ENCODE measurements around the gene SLTM.
A peak's percentile ranks its signal among the peaks of the same experiment; 100 is the strongest.

Gene SLTM

DNA sequence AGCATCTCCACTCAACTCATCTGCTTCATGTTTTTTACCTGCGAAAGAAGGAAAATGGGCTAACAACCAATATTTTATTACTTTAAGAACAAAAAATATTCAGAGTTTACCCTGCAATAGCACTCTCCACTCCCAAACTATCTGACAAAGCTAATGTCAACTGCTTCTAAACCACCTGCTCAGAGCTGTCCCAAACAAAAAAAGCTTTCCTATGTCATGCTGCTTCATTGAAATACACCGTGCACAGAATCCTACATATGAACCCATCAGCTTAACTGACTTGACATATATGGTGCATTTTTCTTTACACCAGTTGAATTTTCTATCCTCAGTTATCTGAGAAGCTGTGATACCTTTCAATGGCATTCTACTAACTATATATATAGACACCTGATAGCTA lies 16.5 kb downstream of the SLTM start:
- Mint-ChIP-seq H3K9me3 (no peaks in the 10 kb centered on the region), H3K4me3 (no peak overlapping the region), H3K27me3 (ENCODE audit: low read depth, poor library complexity) (no peaks in the 10 kb centered on the region), H3K4me1 (no peaks in the 10 kb centered on the region), H3K36me3 (ENCODE audit: low read depth) (peaks cover 71% of the 10 kb centered on the region), H3K27ac (no peak overlapping the region)
- DNase-seq = no peak
- TF ChIP-seq, protein P1, sequence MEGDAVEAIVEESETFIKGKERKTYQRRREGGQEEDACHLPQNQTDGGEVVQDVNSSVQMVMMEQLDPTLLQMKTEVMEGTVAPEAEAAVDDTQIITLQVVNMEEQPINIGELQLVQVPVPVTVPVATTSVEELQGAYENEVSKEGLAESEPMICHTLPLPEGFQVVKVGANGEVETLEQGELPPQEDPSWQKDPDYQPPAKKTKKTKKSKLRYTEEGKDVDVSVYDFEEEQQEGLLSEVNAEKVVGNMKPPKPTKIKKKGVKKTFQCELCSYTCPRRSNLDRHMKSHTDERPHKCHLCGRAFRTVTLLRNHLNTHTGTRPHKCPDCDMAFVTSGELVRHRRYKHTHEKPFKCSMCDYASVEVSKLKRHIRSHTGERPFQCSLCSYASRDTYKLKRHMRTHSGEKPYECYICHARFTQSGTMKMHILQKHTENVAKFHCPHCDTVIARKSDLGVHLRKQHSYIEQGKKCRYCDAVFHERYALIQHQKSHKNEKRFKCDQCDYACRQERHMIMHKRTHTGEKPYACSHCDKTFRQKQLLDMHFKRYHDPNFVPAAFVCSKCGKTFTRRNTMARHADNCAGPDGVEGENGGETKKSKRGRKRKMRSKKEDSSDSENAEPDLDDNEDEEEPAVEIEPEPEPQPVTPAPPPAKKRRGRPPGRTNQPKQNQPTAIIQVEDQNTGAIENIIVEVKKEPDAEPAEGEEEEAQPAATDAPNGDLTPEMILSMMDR (IDR thresholded peaks at IDR 0.05) = no peak

GRCh38 chr15:58910456-58910855 lies 23.0 kb downstream of the SLTM start:
- TF ChIP-seq, protein P1 (IDR thresholded peaks at IDR 0.05) = no peak
- Mint-ChIP-seq H3K27ac (no peak overlapping the region), H3K27me3 (ENCODE audit: low read depth, poor library complexity) (no peaks in the 10 kb centered on the region), H3K4me3 (no peak overlapping the region), H3K36me3 (ENCODE audit: low read depth) (peaks cover 81% of the 10 kb centered on the region), H3K4me1 (no peaks in the 10 kb centered on the region), H3K9me3 (no peaks in the 10 kb centered on the region)
- DNase-seq = no peak

DNA sequence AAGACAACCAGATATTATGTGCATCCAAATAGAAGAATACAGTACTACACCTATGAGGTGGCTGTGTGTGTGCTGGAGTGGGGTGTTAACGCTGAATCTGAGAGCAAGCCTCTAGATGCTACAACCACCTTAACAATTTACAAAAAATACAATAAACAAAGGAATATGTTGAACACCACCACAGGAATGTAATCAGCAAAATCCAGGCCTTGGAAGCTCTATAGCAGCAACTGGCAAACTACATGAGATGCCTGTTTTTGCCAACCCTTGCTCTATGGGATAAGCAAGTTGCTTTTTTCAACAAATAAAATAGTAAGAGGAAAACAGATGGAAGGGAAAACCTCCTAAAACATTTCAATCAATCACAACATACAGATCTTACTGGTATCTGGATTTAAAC lies 23.9 kb downstream of the SLTM start:
- TF ChIP-seq, protein P1 (IDR thresholded peaks at IDR 0.05) = no peak
- DNase-seq = no peak
- no peaks in the 10 kb centered on the region for H3K27me3 Mint-ChIP-seq (ENCODE audit: low read depth, poor library complexity)
- no peaks in the 10 kb centered on the region for H3K4me1 Mint-ChIP-seq
- H3K27ac Mint-ChIP-seq = peak overlapping the region; percentile 55
- no peak overlapping the region for H3K4me3 Mint-ChIP-seq
- peaks cover 83% of the 10 kb centered on the region for H3K36me3 Mint-ChIP-seq (ENCODE audit: low read depth)
- no peaks in the 10 kb centered on the region for H3K9me3 Mint-ChIP-seq

GRCh38 chr15:58908550-58909309 lies 24.7 kb downstream of the SLTM start:
- DNase-seq = no peak
- Mint-ChIP-seq H3K9me3 (no peaks in the 10 kb centered on the region), H3K36me3 (ENCODE audit: low read depth) (peaks cover 78% of the 10 kb centered on the region), H3K27me3 (ENCODE audit: low read depth, poor library complexity) (no peaks in the 10 kb centered on the region), H3K4me3 (no peak overlapping the region), H3K4me1 (no peaks in the 10 kb centered on the region), H3K27ac (no peak overlapping the region)
- TF ChIP-seq, protein P1 (IDR thresholded peaks at IDR 0.05) = no peak

DNA sequence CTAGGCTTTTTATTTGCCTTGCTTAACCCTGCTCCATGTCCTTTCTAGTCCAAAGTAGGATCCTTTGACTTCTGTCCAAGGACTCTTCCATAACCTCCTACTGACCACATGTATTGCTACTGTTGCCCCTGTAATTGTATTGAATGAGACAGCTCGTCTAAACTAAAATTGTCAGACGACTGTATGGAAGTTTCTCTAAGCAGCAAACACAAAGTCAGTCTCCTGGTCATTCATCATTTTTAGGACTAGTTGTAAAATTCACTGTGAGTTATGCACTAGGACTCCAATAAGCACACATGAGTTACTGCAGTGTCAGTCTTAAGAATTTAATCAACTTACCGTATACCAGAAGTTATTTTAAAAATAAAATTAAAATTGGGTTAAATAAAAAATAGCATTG lies 32.8 kb downstream of the SLTM start:
- H3K27ac Mint-ChIP-seq = peak overlapping the region; percentile 45
- peaks cover 61% of the 10 kb centered on the region for H3K36me3 Mint-ChIP-seq (ENCODE audit: low read depth)
- TF ChIP-seq, protein P1 (IDR thresholded peaks at IDR 0.05) = no peak
- H3K4me1 Mint-ChIP-seq = peaks cover 4% of the 10 kb centered on the region
- DNase-seq = no peak
- H3K27me3 Mint-ChIP-seq (ENCODE audit: low read depth, poor library complexity) = no peaks in the 10 kb centered on the region
- no peak overlapping the region for H3K4me3 Mint-ChIP-seq
- H3K9me3 Mint-ChIP-seq = no peaks in the 10 kb centered on the region

GRCh38 chr15:58898150-58898680 lies 35.3 kb downstream of the SLTM start:
- H3K4me3 Mint-ChIP-seq = no peak overlapping the region
- DNase-seq = no peak
- no peaks in the 10 kb centered on the region for H3K27me3 Mint-ChIP-seq (ENCODE audit: low read depth, poor library complexity)
- no peaks in the 10 kb centered on the region for H3K9me3 Mint-ChIP-seq
- TF ChIP-seq, protein P1 (IDR thresholded peaks at IDR 0.05) = no peak
- peak overlapping the region; percentile 72 for H3K27ac Mint-ChIP-seq
- H3K36me3 Mint-ChIP-seq (ENCODE audit: low read depth) = peaks cover 70% of the 10 kb centered on the region
- peaks cover 4% of the 10 kb centered on the region for H3K4me1 Mint-ChIP-seq

Measured in nephron progenitor cell (in vitro differentiated cells).